K562 (cell line): Measurements from ENCODE around the gene RHD. TPM values are rescaled to one million over a fixed set of nuclear protein-coding genes. Genes with fewer than 3 reads are reported as not detected.
A peak's percentile ranks its signal among the peaks of the same experiment; 100 is the strongest.

Experiments used
- CEBPZ ChIP-seq: fragments of 150-350 bp; IDR thresholded peaks from 2 replicates; pipeline ENCODE4 v1.6.1; 2014; ENCODE audit warnings: low read depth, mild to moderate bottlenecking, low read length, borderline replicate concordance
- E4F1 ChIP-seq: fragments of 250-450 bp; sonication (Bioruptor Pico); IDR thresholded peaks from 2 replicates; pipeline ENCODE4 v1.5.0; 2021; ENCODE audit warnings: mild to moderate bottlenecking, borderline replicate concordance
- FOXJ2 ChIP-seq: fragments of 200-800 bp; sonication (Bioruptor generic); IDR thresholded peaks from 2 replicates; pipeline ENCODE4 v1.6.1; 2016; ENCODE audit warnings: missing genetic modification characterization, missing compliant biosample characterization
- IRF1 ChIP-seq: sonication (generic); formaldehyde crosslinking; IDR thresholded peaks from 2 replicates; pipeline ENCODE4 v1.8.0; 2022; ENCODE audit warnings: missing genetic modification reagents, mild to moderate bottlenecking, borderline replicate concordance
- MXI1 ChIP-seq: IDR thresholded peaks from 2 replicates; pipeline ENCODE4 v1.6.1; 2011; ENCODE audit warnings: low read depth, mild to moderate bottlenecking, improper control_type of control experiment, low read length
- NFIC ChIP-seq: fragments of 450-650 bp; IDR thresholded peaks from 2 replicates; pipeline ENCODE4 v1.6.1; 2017; ENCODE audit warnings: mild to moderate bottlenecking, inconsistent platforms
- NR2C1 ChIP-seq, 2 experiments: fragments of 450-650 bp; IDR thresholded peaks; 2 replicates each; pipeline ENCODE4 v1.6.1; 2017; ENCODE audit warnings: mild to moderate bottlenecking in 2 of 2, antibody characterized with exemption in 1 of 2, inconsistent platforms in 1 of 2, missing compliant biosample characterization in 1 of 2, missing genetic modification characterization in 1 of 2
- STAT5B ChIP-seq: fragments of 250-450 bp; sonication (Bioruptor Pico); IDR thresholded peaks from 2 replicates; pipeline ENCODE4 v1.8.0; 2021; ENCODE audit warnings: mild to moderate bottlenecking, inconsistent platforms
- polyA plus RNA-seq, 8 experiments: library from polyadenylated mRNA; depleted of rRNA in 4 of 8; stranded (reverse) in 5 of 8; unstranded in 3 of 8; fragments of >200 nt; fragmentation: Nextera tagmentation in 2 of 8; fragmentation: Illumina TruSeq in 1 of 8; extraction: Ambion mirVana in 2 of 8; extraction: Trizol in 1 of 8; gene quantifications; 2 replicates each; pipeline versions ENCODE4 v1.2.1 to v1.2.3, GENCODE V29; 2011 to 2014; ENCODE audit warnings: inconsistent platforms in 1 of 8, missing spikeins in 1 of 8
- total RNA-seq, 7 experiments: library from RNA; depleted of rRNA in 6 of 7; stranded (reverse); fragments of >200 nt in 6 of 7; fragmentation: Illumina TruSeq in 2 of 7; extraction: Trizol in 2 of 7; gene quantifications; 2 replicates each; pipeline versions ENCODE4 v1.2.1 to v1.2.3, GENCODE V29; 2011 to 2021; ENCODE audit warnings: low replicate concordance in 1 of 7
- TF ChIP-seq, protein P1 (sequence below): fragments of 450-650 bp; IDR thresholded peaks from 2 replicates; pipeline ENCODE4 v1.6.1; 2017; ENCODE audit warnings: antibody characterized with exemption, mild to moderate bottlenecking
- TF ChIP-seq, protein P2 (sequence below): fragments of 450-650 bp; IDR thresholded peaks from 2 replicates; pipeline ENCODE4 v1.6.1; 2017; ENCODE audit warnings: antibody characterized with exemption

Gene RHD
- total and polyA plus RNA-seq, 9 of the 15 experiments (the other 6 are each of a cell fraction or from before 2014, with no cell fraction given), result 8.8 to 32.4 (median 15.0) TPM

DNA sequence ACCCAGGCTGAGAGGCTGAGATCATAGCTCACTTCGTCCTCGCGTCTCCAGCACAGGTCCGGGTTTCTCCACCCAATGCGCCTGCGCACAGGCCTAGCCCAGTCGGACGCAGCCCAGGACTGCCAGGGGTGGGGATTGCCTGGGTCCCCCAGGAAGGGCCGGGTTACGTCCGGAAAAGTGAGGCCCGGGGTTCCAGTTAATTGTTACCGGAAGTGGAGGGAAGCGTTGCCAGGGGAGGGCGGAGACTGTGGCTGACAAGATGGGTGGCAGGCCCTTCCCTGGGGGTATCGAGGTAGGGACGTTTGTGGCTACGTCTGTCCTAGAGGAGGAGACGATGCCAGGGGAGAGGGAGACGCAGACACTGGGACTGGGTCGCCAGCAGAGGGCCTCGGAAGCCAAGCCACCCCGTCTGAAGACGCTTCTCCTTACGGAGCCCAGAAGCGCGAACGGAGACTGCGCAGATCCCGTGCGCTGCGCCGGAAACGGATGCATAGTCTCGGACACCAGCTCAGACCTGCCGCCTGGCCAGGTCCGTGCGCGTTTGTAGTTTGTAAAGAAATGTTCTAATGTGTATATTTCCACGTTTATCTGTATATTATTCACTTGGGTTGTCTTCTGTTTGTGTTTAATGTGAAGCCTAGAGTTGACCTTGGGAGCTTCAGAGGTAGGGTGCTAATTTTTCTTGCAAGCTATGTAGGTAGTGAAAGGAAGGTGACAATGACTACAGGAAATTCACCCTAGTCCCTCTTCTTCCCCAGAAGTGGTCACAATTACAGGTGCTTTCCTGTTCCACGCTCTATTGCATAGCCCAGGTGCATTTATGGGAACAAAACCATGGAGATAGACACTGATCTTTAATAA is 32.4 kb upstream of the RHD start (continued):
- TF ChIP-seq IRF1 (no peak), NFIC (peak; percentile 60; the same call in 1 of the 2 replicates), STAT5B (CRISPR knock-in tag) (no peak), E4F1 (CRISPR knock-in tag) (no peak), MXI1 (peak; percentile 19; the same call in 1 of the 2 replicates), FOXJ2 (tag) (no peak), NR2C1 (IDR thresholded peaks at IDR 0.05) (peak; percentile 59), NR2C1 (tag; IDR thresholded peaks at IDR 0.05) (peak; percentile 69), CEBPZ (no peak)
- TF ChIP-seq, protein P1, sequence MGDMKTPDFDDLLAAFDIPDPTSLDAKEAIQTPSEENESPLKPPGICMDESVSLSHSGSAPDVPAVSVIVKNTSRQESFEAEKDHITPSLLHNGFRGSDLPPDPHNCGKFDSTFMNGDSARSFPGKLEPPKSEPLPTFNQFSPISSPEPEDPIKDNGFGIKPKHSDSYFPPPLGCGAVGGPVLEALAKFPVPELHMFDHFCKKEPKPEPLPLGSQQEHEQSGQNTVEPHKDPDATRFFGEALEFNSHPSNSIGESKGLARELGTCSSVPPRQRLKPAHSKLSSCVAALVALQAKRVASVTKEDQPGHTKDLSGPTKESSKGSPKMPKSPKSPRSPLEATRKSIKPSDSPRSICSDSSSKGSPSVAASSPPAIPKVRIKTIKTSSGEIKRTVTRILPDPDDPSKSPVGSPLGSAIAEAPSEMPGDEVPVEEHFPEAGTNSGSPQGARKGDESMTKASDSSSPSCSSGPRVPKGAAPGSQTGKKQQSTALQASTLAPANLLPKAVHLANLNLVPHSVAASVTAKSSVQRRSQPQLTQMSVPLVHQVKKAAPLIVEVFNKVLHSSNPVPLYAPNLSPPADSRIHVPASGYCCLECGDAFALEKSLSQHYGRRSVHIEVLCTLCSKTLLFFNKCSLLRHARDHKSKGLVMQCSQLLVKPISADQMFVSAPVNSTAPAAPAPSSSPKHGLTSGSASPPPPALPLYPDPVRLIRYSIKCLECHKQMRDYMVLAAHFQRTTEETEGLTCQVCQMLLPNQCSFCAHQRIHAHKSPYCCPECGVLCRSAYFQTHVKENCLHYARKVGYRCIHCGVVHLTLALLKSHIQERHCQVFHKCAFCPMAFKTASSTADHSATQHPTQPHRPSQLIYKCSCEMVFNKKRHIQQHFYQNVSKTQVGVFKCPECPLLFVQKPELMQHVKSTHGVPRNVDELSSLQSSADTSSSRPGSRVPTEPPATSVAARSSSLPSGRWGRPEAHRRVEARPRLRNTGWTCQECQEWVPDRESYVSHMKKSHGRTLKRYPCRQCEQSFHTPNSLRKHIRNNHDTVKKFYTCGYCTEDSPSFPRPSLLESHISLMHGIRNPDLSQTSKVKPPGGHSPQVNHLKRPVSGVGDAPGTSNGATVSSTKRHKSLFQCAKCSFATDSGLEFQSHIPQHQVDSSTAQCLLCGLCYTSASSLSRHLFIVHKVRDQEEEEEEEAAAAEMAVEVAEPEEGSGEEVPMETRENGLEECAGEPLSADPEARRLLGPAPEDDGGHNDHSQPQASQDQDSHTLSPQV, result peak; percentile 86
- TF ChIP-seq, protein P2, sequence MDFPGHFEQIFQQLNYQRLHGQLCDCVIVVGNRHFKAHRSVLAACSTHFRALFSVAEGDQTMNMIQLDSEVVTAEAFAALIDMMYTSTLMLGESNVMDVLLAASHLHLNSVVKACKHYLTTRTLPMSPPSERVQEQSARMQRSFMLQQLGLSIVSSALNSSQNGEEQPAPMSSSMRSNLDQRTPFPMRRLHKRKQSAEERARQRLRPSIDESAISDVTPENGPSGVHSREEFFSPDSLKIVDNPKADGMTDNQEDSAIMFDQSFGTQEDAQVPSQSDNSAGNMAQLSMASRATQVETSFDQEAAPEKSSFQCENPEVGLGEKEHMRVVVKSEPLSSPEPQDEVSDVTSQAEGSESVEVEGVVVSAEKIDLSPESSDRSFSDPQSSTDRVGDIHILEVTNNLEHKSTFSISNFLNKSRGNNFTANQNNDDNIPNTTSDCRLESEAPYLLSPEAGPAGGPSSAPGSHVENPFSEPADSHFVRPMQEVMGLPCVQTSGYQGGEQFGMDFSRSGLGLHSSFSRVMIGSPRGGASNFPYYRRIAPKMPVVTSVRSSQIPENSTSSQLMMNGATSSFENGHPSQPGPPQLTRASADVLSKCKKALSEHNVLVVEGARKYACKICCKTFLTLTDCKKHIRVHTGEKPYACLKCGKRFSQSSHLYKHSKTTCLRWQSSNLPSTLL, result no peak
